Mucosa of stomach (tissue), 1 donor: Measurements from ENCODE around the gene SH3GL2.

Experiments
- H3K27me3 ChIP-seq: one replicate; pipeline ENCODE4 v1.7.0; 2013; ENCODE audit warnings: mild to moderate bottlenecking, low read length; ENCODE audit not compliant: control insufficient read depth, insufficient read depth
- H3K36me3 ChIP-seq: one replicate; pipeline ENCODE4 v1.7.0; 2013; ENCODE audit warnings: low read length; ENCODE audit not compliant: control insufficient read depth, insufficient read depth
- H3K4me1 ChIP-seq: one replicate; pipeline ENCODE4 v1.7.0; 2013; ENCODE audit warnings: mild to moderate bottlenecking, low read length; ENCODE audit not compliant: control insufficient read depth, insufficient read depth
- H3K4me3 ChIP-seq: one replicate; pipeline ENCODE4 v1.7.0; 2013; ENCODE audit warnings: low read length
- H3K9ac ChIP-seq: one replicate; pipeline ENCODE4 v1.7.0; 2013; ENCODE audit warnings: mild to moderate bottlenecking, low read length, moderate library complexity
- H3K9me3 ChIP-seq: one replicate; pipeline ENCODE4 v1.7.0; 2013; ENCODE audit warnings: mild to moderate bottlenecking, low read length, moderate library complexity; ENCODE audit not compliant: control insufficient read depth
- donor health status: Pancreatic carcinoma.

Gene SH3GL2

DNA sequence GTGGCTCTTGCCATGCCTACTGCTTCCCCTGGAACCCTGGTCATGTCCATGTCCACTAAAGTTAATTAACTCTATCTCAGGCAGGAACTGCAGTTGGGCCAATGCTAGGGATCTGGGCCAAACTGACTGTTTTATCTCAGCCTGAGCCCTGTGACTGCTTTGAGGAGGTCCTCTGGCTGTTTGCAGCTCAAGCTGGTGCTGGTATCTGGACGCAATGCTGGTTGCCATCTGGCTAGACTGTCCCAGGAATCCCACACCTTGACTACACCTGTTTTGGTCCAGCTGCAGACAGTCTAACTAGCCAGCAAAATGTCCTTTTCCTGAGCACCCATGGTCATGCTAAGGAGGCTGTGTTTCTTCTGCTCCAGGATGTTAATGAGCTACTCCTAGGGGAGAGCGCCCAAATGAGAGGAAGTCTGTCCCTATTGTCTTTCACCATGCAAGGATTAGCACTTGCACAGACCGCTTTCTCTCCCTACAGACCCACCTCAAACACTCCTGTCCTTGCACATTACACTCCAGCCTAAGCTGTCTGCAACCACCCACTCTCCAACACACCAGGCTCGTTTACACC lies 251.0 kb downstream of the SH3GL2 start:
- Histone ChIP-seq H3K36me3 (no peaks in the 10 kb centered on the region), H3K9ac (no peak overlapping the region), H3K27me3 (no peaks in the 10 kb centered on the region)

DNA sequence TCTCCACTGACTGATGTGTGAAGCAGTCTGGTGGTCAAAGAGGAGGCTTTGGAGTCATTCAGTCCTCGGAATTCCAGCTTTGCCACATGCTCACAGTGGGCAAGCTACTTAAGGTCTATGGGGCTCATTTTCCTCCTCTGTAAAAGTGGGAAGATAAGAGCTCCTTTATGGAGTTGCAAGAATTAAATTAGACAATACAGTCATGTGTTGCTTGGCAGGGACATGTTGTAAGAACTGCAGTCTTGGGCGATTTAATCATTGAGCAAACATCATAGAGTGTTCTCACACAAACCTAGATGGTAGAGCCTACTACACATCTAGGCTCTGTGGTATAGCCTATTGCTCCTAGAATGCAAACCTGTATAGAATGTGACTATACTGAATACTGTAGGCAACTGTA lies 253.9 kb downstream of the SH3GL2 start:
- no peaks in the 10 kb centered on the region for H3K9me3 ChIP-seq
- H3K4me1 ChIP-seq = no peaks in the 10 kb centered on the region
- no peak overlapping the region for H3K9ac ChIP-seq
- H3K36me3 ChIP-seq = no peaks in the 10 kb centered on the region
- no peaks in the 10 kb centered on the region for H3K27me3 ChIP-seq
- no peak overlapping the region for H3K4me3 ChIP-seq

More for the DNA sequence above, 251.0 kb downstream of the SH3GL2 start:
- Histone ChIP-seq H3K9me3 (no peaks in the 10 kb centered on the region), H3K4me3 (no peak overlapping the region), H3K4me1 (no peaks in the 10 kb centered on the region)

- Histone ChIP-seq H3K9me3 (no peaks in the 10 kb centered on the region), H3K36me3 (no peaks in the 10 kb centered on the region), H3K9ac (no peak overlapping the region), H3K4me1 (no peaks in the 10 kb centered on the region), H3K27me3 (no peaks in the 10 kb centered on the region), H3K4me3 (no peak overlapping the region)
These were observed 255.0 kb downstream of the SH3GL2 start for GRCh38 chr9:17833846-17834245.

GRCh38 chr9:17837965-17838364 lies 259.1 kb downstream of the SH3GL2 start:
- no peaks in the 10 kb centered on the region for H3K36me3 ChIP-seq
- H3K4me3 ChIP-seq = no peak overlapping the region
- H3K9ac ChIP-seq = no peak overlapping the region
- no peaks in the 10 kb centered on the region for H3K4me1 ChIP-seq
- H3K27me3 ChIP-seq = no peaks in the 10 kb centered on the region
- H3K9me3 ChIP-seq = no peaks in the 10 kb centered on the region

GRCh38 chr9:17839776-17840175 lies 260.9 kb downstream of the SH3GL2 start:
- Histone ChIP-seq H3K4me3 (no peak overlapping the region), H3K9ac (no peak overlapping the region), H3K27me3 (no peaks in the 10 kb centered on the region)

GRCh38 chr9:17843236-17843635 lies 264.4 kb downstream of the SH3GL2 start:
- no peaks in the 10 kb centered on the region for H3K4me1 ChIP-seq
- no peaks in the 10 kb centered on the region for H3K27me3 ChIP-seq
- H3K9ac ChIP-seq = no peak overlapping the region
- H3K4me3 ChIP-seq = no peak overlapping the region
- no peaks in the 10 kb centered on the region for H3K36me3 ChIP-seq
- no peaks in the 10 kb centered on the region for H3K9me3 ChIP-seq

More at GRCh38 chr9:17839776-17840175, 260.9 kb downstream of the SH3GL2 start:
- no peaks in the 10 kb centered on the region for H3K36me3 ChIP-seq
- no peaks in the 10 kb centered on the region for H3K4me1 ChIP-seq
- no peaks in the 10 kb centered on the region for H3K9me3 ChIP-seq
